ENCODE results near the gene IRGC.

The IRGC gene

DNA sequence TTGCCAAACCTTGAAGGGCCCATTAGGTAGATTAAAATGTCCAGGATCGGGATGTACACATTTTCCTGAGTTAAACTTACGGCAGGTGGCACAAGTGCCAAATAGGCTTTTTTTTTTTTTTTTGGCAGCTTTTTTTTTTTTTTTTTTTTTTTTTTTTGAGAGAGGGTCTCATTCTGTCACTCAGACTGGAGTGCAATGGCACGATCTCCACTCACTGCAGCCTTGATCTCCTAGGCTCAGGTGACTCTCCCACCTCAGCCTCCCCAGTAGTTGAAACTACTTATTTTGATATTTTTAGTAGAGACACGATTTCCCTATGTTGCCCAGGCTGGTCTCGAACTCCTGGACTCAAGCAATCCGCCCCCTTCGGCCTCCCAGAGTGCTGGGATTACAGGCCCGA lies 9.0 kb downstream of the IRGC start:
- Histone ChIP-seq H2BK5ac (ENCODE audit: low read depth, low read length, poor library complexity) (no peak overlapping the region), H3K27me3 (ENCODE audit: insufficient read depth, low read length) (no peaks in the 10 kb centered on the region), H3K4me3 (ENCODE audit: low read depth, low read length) (no peak overlapping the region), H4K8ac (ENCODE audit: low read depth, low read length) (no peak overlapping the region), H3K79me2 (ENCODE audit: control insufficient read depth, insufficient read depth, low read length, poor library complexity) (no peaks in the 10 kb centered on the region), H3K4me2 (ENCODE audit: low read length) (no peak overlapping the region), H3K79me1 (ENCODE audit: low read length) (no peaks in the 10 kb centered on the region), H3K27ac (ENCODE audit: low read depth, low read length) (no peak overlapping the region), H2AFZ (ENCODE audit: insufficient read depth, low read length, poor library complexity) (no peak overlapping the region), H4K91ac (ENCODE audit: low read depth, low read length) (no peak overlapping the region), H3K18ac (ENCODE audit: low read length) (no peak overlapping the region), H3K9ac (ENCODE audit: low read length) (no peak overlapping the region), H3K9me3 (ENCODE audit: insufficient read depth, low read depth, low read length) (peaks cover 5% of the 10 kb centered on the region), H2AK5ac (ENCODE audit: low read length) (no peak overlapping the region), H3K23ac (ENCODE audit: low read length) (no peak overlapping the region), H3K14ac (ENCODE audit: low read length) (no peak overlapping the region), H3K36me3 (ENCODE audit: control insufficient read depth in 1 of 2, insufficient read depth in 2 of 2, low read length in 2 of 2) (peaks cover 18 to 21% of the 10 kb centered on the region in 2 experiments), H2BK120ac (ENCODE audit: insufficient read depth, low read length, poor library complexity) (no peak overlapping the region), H4K12ac (ENCODE audit: low read depth, low read length) (no peak overlapping the region), H3K4me1 (ENCODE audit: control insufficient read depth in 1 of 2, insufficient read depth in 2 of 2, low read length in 2 of 2) (no peaks in the 10 kb centered on the region), H2BK12ac (ENCODE audit: low read length) (no peak overlapping the region), H3K4ac (ENCODE audit: low read depth, low read length) (no peak overlapping the region)
- no peak for DNase-seq
- no CpG with 5 or more reads among the region's 8 CpGs for WGBS (ENCODE audit: extremely low coverage, insufficient coverage, insufficient read length)

DNA sequence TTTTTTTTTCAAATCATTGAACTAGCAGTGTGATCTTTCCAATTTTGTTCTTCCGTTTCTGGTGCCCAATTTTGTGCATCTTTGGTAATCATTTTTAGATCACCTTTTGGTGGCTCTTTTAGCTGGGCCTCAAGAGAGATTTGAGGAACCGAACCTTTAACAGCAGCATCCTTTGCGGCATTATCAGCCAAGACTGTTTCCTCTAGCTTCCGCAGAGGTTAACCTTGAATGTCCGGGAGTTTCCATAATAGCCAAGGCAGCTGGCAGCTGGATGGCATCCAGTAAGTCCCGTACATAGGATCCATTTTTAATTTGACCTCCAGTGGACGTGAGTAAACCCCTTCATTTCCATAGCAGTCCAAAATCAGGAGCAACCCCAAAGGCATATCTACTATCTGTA lies 9.6 kb downstream of the IRGC start:
- peaks cover 20 to 23% of the 10 kb centered on the region in 2 experiments for H3K36me3 ChIP-seq (ENCODE audit: control insufficient read depth in 1 of 2, insufficient read depth in 2 of 2, low read length in 2 of 2)
- no peak overlapping the region for H3K27ac ChIP-seq (ENCODE audit: low read depth, low read length)
- no peak overlapping the region for H2AFZ ChIP-seq (ENCODE audit: insufficient read depth, low read length, poor library complexity)
- no peak overlapping the region for H3K4me3 ChIP-seq (ENCODE audit: low read depth, low read length)
- no peak overlapping the region for H2BK120ac ChIP-seq (ENCODE audit: insufficient read depth, low read length, poor library complexity)
- H3K4ac ChIP-seq (ENCODE audit: low read depth, low read length) = no peak overlapping the region
- peaks cover 5% of the 10 kb centered on the region for H3K9me3 ChIP-seq (ENCODE audit: insufficient read depth, low read depth, low read length)
- no peak overlapping the region for H4K12ac ChIP-seq (ENCODE audit: low read depth, low read length)
- H3K14ac ChIP-seq (ENCODE audit: low read length) = no peak overlapping the region
- H3K23ac ChIP-seq (ENCODE audit: low read length) = no peak overlapping the region
- no peaks in the 10 kb centered on the region for H3K79me2 ChIP-seq (ENCODE audit: control insufficient read depth, insufficient read depth, low read length, poor library complexity)
- no peak overlapping the region for H3K4me2 ChIP-seq (ENCODE audit: low read length)
- no peak overlapping the region for H2BK12ac ChIP-seq (ENCODE audit: low read length)
- H2AK5ac ChIP-seq (ENCODE audit: low read length) = no peak overlapping the region
- H3K4me1 ChIP-seq (ENCODE audit: control insufficient read depth in 1 of 2, insufficient read depth in 2 of 2, low read length in 2 of 2) = no peaks in the 10 kb centered on the region
- WGBS (ENCODE audit: extremely low coverage, insufficient coverage, insufficient read length) = no CpG with 5 or more reads among the region's 7 CpGs
- DNase-seq = no peak
- H2BK5ac ChIP-seq (ENCODE audit: low read depth, low read length, poor library complexity) = no peak overlapping the region
- no peak overlapping the region for H4K8ac ChIP-seq (ENCODE audit: low read depth, low read length)
- H4K91ac ChIP-seq (ENCODE audit: low read depth, low read length) = no peak overlapping the region
- H3K18ac ChIP-seq (ENCODE audit: low read length) = no peak overlapping the region
- no peaks in the 10 kb centered on the region for H3K79me1 ChIP-seq (ENCODE audit: low read length)
- H3K9ac ChIP-seq (ENCODE audit: low read length) = no peak overlapping the region
- no peaks in the 10 kb centered on the region for H3K27me3 ChIP-seq (ENCODE audit: insufficient read depth, low read length)

DNA sequence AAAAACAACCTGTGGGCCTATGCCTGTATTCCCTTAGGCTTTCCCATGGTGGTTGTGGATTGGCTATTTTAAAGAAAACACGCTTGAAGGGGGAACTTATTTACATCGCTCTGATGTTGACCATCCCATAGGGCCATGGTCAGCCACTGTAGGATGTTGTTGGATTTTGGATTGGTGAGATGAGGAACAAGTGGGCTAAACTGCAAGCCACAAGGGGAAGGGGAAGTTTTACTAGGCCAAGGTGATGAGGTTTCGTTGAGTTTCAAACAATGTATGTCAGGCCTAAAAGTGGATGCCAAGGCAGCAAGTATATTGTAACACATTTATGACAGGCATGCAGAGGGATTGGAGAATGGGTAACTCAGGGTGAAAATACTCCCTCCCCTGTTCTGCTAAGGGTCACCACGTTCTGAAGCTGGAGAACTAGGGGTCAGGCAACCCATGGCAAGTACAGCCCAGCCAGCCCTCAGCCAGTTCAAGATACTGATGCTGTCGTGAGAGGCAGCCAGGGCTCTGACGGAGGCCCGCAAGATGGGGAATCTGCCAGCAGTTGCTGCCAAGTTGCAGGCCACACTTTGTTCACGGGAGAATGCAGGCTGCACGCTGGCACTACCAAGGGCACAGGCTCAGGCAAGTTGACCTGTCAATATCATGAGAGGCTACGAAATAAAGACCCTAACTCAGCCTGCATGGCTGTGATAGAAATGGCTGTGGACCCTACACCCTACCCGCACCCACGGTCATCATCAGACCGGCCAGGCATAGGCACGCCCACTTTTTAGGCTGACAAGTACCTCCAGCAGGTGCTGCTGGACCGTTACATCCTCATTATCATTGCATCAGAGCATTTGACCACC lies 11.1 kb downstream of the IRGC start:
- Histone ChIP-seq H3K79me1 (ENCODE audit: low read length) (no peaks in the 10 kb centered on the region), H3K79me2 (ENCODE audit: control insufficient read depth, insufficient read depth, low read length, poor library complexity) (no peaks in the 10 kb centered on the region), H3K9me3 (ENCODE audit: insufficient read depth, low read depth, low read length) (peaks cover 5% of the 10 kb centered on the region), H2BK120ac (ENCODE audit: insufficient read depth, low read length, poor library complexity) (no peak overlapping the region), H3K4ac (ENCODE audit: low read depth, low read length) (no peak overlapping the region), H3K36me3 (ENCODE audit: control insufficient read depth in 1 of 2, insufficient read depth in 2 of 2, low read length in 2 of 2) (peaks cover 33 to 36% of the 10 kb centered on the region in 2 experiments), H2AFZ (ENCODE audit: insufficient read depth, low read length, poor library complexity) (no peak overlapping the region), H3K4me3 (ENCODE audit: low read depth, low read length) (no peak overlapping the region), H4K8ac (ENCODE audit: low read depth, low read length) (no peak overlapping the region), H3K4me1 (ENCODE audit: control insufficient read depth in 1 of 2, insufficient read depth in 2 of 2, low read length in 2 of 2) (no peaks in the 10 kb centered on the region), H2BK12ac (ENCODE audit: low read length) (no peak overlapping the region), H2AK5ac (ENCODE audit: low read length) (no peak overlapping the region), H3K9ac (ENCODE audit: low read length) (no peak overlapping the region), H3K27me3 (ENCODE audit: insufficient read depth, low read length) (no peaks in the 10 kb centered on the region), H3K18ac (ENCODE audit: low read length) (no peak overlapping the region), H3K23ac (ENCODE audit: low read length) (no peak overlapping the region), H2BK5ac (ENCODE audit: low read depth, low read length, poor library complexity) (no peak overlapping the region), H3K27ac (ENCODE audit: low read depth, low read length) (no peak overlapping the region), H4K12ac (ENCODE audit: low read depth, low read length) (no peak overlapping the region), H3K4me2 (ENCODE audit: low read length) (no peak overlapping the region), H4K91ac (ENCODE audit: low read depth, low read length) (no peak overlapping the region), H3K14ac (ENCODE audit: low read length) (no peak overlapping the region)
- DNase-seq = no peak
- no CpG with 5 or more reads among the region's 15 CpGs for WGBS (ENCODE audit: extremely low coverage, insufficient coverage, insufficient read length)

DNA sequence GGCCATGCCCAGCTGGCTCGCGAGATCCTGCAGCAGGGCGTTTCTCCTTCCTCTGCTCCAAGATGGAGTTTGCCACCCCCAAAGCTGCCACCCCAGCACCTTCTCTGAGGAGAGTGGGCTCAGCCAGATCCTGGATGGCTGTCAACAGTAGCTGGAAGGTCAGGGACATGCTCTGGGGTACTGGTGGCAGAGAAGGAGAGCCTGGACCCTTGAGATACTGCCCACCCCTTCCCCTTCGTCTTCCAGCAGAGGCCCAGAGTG lies 11.6 kb downstream of the IRGC start:
- Histone ChIP-seq H3K27me3 (ENCODE audit: insufficient read depth, low read length) (no peaks in the 10 kb centered on the region), H3K14ac (ENCODE audit: low read length) (no peak overlapping the region), H3K23ac (ENCODE audit: low read length) (no peak overlapping the region), H3K79me2 (ENCODE audit: control insufficient read depth, insufficient read depth, low read length, poor library complexity) (no peaks in the 10 kb centered on the region), H3K4ac (ENCODE audit: low read depth, low read length) (no peak overlapping the region), H3K4me3 (ENCODE audit: low read depth, low read length) (no peak overlapping the region), H3K4me1 (ENCODE audit: control insufficient read depth in 1 of 2, insufficient read depth in 2 of 2, low read length in 2 of 2) (no peaks in the 10 kb centered on the region), H3K4me2 (ENCODE audit: low read length) (no peak overlapping the region), H3K36me3 (ENCODE audit: control insufficient read depth in 1 of 2, insufficient read depth in 2 of 2, low read length in 2 of 2) (peaks cover 34 to 41% of the 10 kb centered on the region in 2 experiments), H3K18ac (ENCODE audit: low read length) (no peak overlapping the region), H2AFZ (ENCODE audit: insufficient read depth, low read length, poor library complexity) (no peak overlapping the region), H4K91ac (ENCODE audit: low read depth, low read length) (no peak overlapping the region), H3K9ac (ENCODE audit: low read length) (no peak overlapping the region), H2BK120ac (ENCODE audit: insufficient read depth, low read length, poor library complexity) (no peak overlapping the region), H3K27ac (ENCODE audit: low read depth, low read length) (no peak overlapping the region), H3K79me1 (ENCODE audit: low read length) (no peaks in the 10 kb centered on the region), H4K12ac (ENCODE audit: low read depth, low read length) (no peak overlapping the region), H2BK12ac (ENCODE audit: low read length) (no peak overlapping the region), H2BK5ac (ENCODE audit: low read depth, low read length, poor library complexity) (no peak overlapping the region), H3K9me3 (ENCODE audit: insufficient read depth, low read depth, low read length) (peaks cover 5% of the 10 kb centered on the region), H2AK5ac (ENCODE audit: low read length) (no peak overlapping the region), H4K8ac (ENCODE audit: low read depth, low read length) (no peak overlapping the region)
- no peak for DNase-seq
- no CpG with 5 or more reads among the region's 4 CpGs for WGBS (ENCODE audit: extremely low coverage, insufficient coverage, insufficient read length)

Data from trophoblast cell (in vitro differentiated cells and primary cell).